H1 (cell line): ENCODE data around the gene CBLL1. TPM values are rescaled to one million over a fixed set of nuclear protein-coding genes. Genes with fewer than 3 reads are reported as not detected.

Experiments used
- CBX5 ChIP-seq: fragments of 300-800, 300-1000 bp; sonication (generic); IDR thresholded peaks from 2 replicates; pipeline ENCODE4 v1.7.1; 2016; ENCODE audit warnings: antibody characterized with exemption, low read length, low read depth
- SRF ChIP-seq: IDR thresholded peaks from 2 replicates; pipeline ENCODE4 v1.6.1; 2011; ENCODE audit warnings: mild to moderate bottlenecking, low read depth, low read length, moderate library complexity
- polyA plus RNA-seq, 7 experiments: library from polyadenylated mRNA; depleted of rRNA in 3 of 7; stranded (reverse) in 5 of 7; unstranded in 2 of 7; fragments of >200 nt in 5 of 7; fragments of 200-250 nt in 2 of 7; gene quantifications; 1 replicate in 5 of 7; 2 replicates in 1 of 7; 4 replicates in 1 of 7; pipeline versions ENCODE4 v1.2.1 to v1.2.3, GENCODE V29; 2011 to 2013; ENCODE audit warnings: missing spikeins in 2 of 7, mixed read lengths in 2 of 7
- total RNA-seq: library from RNA; stranded (reverse); fragmentation: NEBNext Ultra II Directional; extraction: Animal tissue kit (Norgen Biotek cat#: 25700); gene quantifications from 2 replicates; pipeline ENCODE4 v1.2.1, GENCODE V29; 2021

The CBLL1 gene
- total and polyA plus RNA-seq, 2 of the 8 experiments (the other 6 are each of a cell fraction or from before 2014, with no cell fraction given) = 27.0 to 34.0 TPM

DNA sequence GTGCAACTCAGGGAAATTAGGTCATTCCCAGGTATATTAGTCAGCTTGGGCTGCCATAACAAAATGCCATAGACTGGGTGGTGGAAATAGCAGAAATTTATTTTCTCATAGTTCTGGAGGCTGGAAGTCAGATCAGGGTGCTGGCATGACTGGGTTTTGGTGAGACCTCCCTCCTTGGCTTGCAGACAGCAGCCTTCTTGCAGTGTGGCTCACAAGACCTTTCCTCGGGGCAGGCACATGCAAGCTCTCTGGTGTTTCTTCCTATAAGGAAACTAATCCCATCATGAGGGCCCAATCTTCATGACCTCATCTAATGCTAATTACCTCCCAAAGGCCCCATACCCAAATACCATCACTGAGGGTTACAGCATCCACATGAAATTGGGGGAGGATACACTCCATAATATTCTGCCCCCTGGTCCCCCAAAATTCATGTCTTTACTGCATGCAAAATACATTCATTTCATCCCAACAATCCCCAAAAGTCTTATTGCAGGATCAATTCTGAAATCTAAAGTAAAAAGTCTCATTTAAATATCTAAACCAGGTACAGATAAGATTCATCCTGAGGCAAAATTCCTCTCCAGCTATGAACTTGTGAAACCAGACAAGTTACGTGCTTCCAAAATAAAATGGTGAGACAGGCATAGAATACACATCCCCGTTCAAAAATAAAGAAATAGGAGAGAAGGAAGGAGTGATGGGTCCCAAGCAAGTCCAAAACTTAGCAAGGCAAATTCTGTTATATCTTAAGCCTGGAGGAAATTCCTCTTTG lies 17.4 kb upstream of the CBLL1 start (continued):
- TF ChIP-seq SRF = no peak
- no peak for TF ChIP-seq CBX5
